Measurements from ENCODE around the gene TYW1. TPM values are rescaled to one million over a fixed set of nuclear protein-coding genes. Genes with fewer than 3 reads are reported as not detected.
"Not testable (repeated sequence)": the region's sequence is repeated elsewhere in the genome, so short reads cannot be mapped to it uniquely, and the experiment has no call there.

TYW1 gene
- total RNA-seq, 5 donors from 2014 or later (not counting 1 experiment from before 2014, with no cell fraction given), result 20.1 to 26.7 (median 22.7) TPM

DNA sequence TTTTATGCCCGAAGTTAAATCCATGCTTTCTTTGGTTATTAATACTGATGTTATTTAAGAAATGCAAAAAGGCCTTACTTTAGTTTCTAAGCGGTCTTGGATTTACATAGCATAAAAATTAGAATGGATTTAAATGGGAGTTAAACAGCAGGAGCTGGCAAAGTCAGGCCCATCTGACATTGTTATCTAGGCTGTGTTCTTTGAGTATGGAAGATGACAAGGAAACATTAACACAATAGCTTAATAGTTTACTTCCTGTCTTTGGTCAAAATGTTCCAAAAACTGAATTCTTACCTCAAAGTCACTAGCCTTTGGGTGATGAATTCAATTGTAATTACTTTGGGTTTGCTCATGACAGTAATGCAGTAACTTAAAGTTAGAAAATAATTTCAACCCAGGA, 123.9 kb downstream of the TYW1 start:
- WGBS (ENCODE audit: insufficient coverage), result 100% methylated on average over 1 of the region's 2 CpGs
- Mint-ChIP-seq H3K4me1 (peaks cover 4 to 14% (median 6%) of the 10 kb centered on the region in 3 donors), H3K27ac (peak overlapping the region in 1 of 2 donors; percentile 12), H3K36me3 (peaks cover 45% of the 10 kb centered on the region)
- H3K27ac ChIP-seq (ENCODE audit: low read length); H3K9me3 Mint-ChIP-seq; H3K27me3 ChIP-seq (replicated peaks in 1 of 2; ENCODE audit: control insufficient read depth in 2 of 2, extremely low read depth in 1 of 2, insufficient read depth in 2 of 2, low read length in 1 of 2); POLR2A ChIA-PET; H3K27me3 Mint-ChIP-seq; H3K4me3 ChIP-seq (ENCODE audit: control insufficient read depth in 1 of 2, extremely low read depth in 1 of 2, low read length in 1 of 2); H3K4me3 Mint-ChIP-seq; H3K4me1 ChIP-seq (ENCODE audit: control insufficient read depth in 1 of 2, extremely low read depth in 1 of 2, insufficient read depth in 2 of 2, low read length in 2 of 2); ATAC-seq (replicated peaks in 1 of 4); CTCF ChIA-PET; DNase-seq; H3K9me3 ChIP-seq; H3K36me3 ChIP-seq (ENCODE audit: control insufficient read depth in 2 of 2, extremely low read depth in 1 of 2, insufficient read depth in 1 of 2, low read length in 1 of 2): not testable (repeated sequence)

DNA sequence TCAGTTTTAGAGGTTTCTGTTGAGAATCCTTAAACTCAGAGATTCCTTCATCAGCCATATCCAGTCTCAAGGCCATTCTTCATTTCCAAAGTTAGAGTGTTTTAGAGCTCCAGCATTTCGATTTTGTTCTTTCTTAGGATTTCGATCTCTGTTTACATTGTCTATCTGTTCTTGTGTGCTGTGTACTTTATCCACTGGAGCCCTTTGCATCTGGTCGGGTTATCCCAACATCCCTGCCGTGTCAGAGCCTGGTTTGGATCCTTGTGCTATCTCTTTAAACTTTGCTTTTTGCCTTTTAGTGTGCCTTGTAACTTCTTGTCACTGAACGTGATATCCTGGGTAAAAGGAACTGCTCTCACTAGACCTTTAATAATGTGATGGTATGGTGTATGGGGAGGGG, 131.6 kb downstream of the TYW1 start:
- Histone ChIP-seq H3K4me1 (ENCODE audit: control insufficient read depth in 1 of 2, extremely low read depth in 1 of 2, insufficient read depth in 2 of 2, low read length in 2 of 2) (peaks cover 6 to 18% of the 10 kb centered on the region in 2 experiments), H3K27ac (ENCODE audit: low read length) (peak overlapping the region; percentile 78)
- H3K27me3 ChIP-seq (replicated peaks in 1 of 2; ENCODE audit: control insufficient read depth in 2 of 2, extremely low read depth in 1 of 2, insufficient read depth in 2 of 2, low read length in 1 of 2); CTCF ChIA-PET; H3K9me3 ChIP-seq; POLR2A ChIA-PET; ATAC-seq (replicated peaks in 1 of 4); H3K4me3 ChIP-seq (ENCODE audit: control insufficient read depth in 1 of 2, extremely low read depth in 1 of 2, low read length in 1 of 2); H3K9me3 Mint-ChIP-seq; H3K27me3 Mint-ChIP-seq; H3K36me3 ChIP-seq (ENCODE audit: control insufficient read depth in 2 of 2, extremely low read depth in 1 of 2, insufficient read depth in 1 of 2, low read length in 1 of 2): not testable (repeated sequence)
- peak in 1 of 35 experiments; percentile 11 for DNase-seq
- WGBS (ENCODE audit: insufficient coverage), result no CpG with 5 or more reads among the region's 5 CpGs
- Mint-ChIP-seq H3K4me1 (peaks cover 30 to 44% (median 38%) of the 10 kb centered on the region in 3 donors), H3K36me3 (peaks cover 38% of the 10 kb centered on the region), H3K27ac (peak overlapping the region; percentile 93 to 97), H3K4me3 (peak overlapping the region in 2 of 3 donors; percentile 63 to 75)

DNA sequence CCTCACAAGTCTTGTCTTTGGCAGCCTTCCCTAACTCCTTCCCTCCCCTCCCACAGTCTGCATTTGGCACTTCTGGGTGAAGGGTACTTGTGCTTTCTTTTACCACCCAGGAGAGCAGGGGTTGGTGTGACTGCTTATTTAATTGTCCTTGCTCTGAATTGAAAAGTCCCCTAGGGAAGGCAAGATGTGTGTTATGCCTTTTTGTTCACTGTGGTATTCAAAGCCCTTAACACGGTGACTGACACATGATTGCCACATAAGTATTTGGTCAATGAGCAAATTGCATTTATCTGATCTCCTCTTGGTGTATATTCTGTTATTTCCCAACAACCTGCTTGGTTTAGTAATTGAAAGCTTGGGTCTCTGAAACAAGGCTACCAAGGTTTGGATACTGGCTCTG, 134.1 kb downstream of the TYW1 start:
- H3K27ac Mint-ChIP-seq; H3K4me3 ChIP-seq (ENCODE audit: control insufficient read depth in 1 of 2, extremely low read depth in 1 of 2, low read length in 1 of 2); H3K9me3 ChIP-seq; H3K27me3 Mint-ChIP-seq; ATAC-seq (replicated peaks in 1 of 4); H3K36me3 ChIP-seq (ENCODE audit: control insufficient read depth in 2 of 2, extremely low read depth in 1 of 2, insufficient read depth in 1 of 2, low read length in 1 of 2); CTCF ChIA-PET; H3K9me3 Mint-ChIP-seq; H3K27ac ChIP-seq (ENCODE audit: low read length); DNase-seq; H3K27me3 ChIP-seq (replicated peaks in 1 of 2; ENCODE audit: control insufficient read depth in 2 of 2, extremely low read depth in 1 of 2, insufficient read depth in 2 of 2, low read length in 1 of 2); POLR2A ChIA-PET: not testable (repeated sequence)
- Mint-ChIP-seq H3K4me1 (peaks cover 30 to 44% (median 38%) of the 10 kb centered on the region in 3 donors), H3K36me3 (peaks cover 22% of the 10 kb centered on the region), H3K4me3 (peak overlapping the region in 1 of 3 donors; percentile 29)
- WGBS (ENCODE audit: insufficient coverage), result no CpG with 5 or more reads among the region's 1 CpG
- H3K4me1 ChIP-seq (ENCODE audit: control insufficient read depth in 1 of 2, extremely low read depth in 1 of 2, insufficient read depth in 2 of 2, low read length in 2 of 2), result peaks cover 6 to 18% of the 10 kb centered on the region in 2 experiments

DNA sequence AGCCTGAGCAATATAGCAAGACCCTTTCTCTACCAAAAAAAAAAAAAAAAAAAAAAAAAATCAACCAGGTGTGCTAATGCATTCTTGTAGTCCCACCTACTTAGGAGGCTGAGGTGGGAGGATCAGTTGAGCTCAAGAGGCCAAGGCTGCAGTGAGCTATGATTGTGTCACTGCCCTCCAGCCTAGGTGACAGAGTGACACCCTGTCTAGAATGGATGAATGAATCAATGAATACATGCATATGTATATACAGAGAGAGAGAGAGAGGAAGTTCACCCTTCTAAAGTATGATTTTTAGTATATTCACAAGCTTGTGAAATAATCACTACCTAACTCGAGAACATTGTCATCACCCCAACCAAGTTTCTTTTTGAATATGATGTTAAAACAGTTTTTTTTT, 138.3 kb downstream of the TYW1 start:
- H3K27ac ChIP-seq (ENCODE audit: low read length); CTCF ChIA-PET; H3K4me1 Mint-ChIP-seq; H3K4me3 Mint-ChIP-seq; DNase-seq; H3K36me3 ChIP-seq (ENCODE audit: control insufficient read depth in 2 of 2, extremely low read depth in 1 of 2, insufficient read depth in 1 of 2, low read length in 1 of 2); H3K27me3 ChIP-seq (replicated peaks in 1 of 2; ENCODE audit: control insufficient read depth in 2 of 2, extremely low read depth in 1 of 2, insufficient read depth in 2 of 2, low read length in 1 of 2); H3K27ac Mint-ChIP-seq; H3K9me3 ChIP-seq; H3K4me1 ChIP-seq (ENCODE audit: control insufficient read depth in 1 of 2, extremely low read depth in 1 of 2, insufficient read depth in 2 of 2, low read length in 2 of 2); H3K4me3 ChIP-seq (ENCODE audit: control insufficient read depth in 1 of 2, extremely low read depth in 1 of 2, low read length in 1 of 2); H3K9me3 Mint-ChIP-seq; ATAC-seq (replicated peaks in 1 of 4); H3K27me3 Mint-ChIP-seq; POLR2A ChIA-PET: not testable (repeated sequence)
- no CpG with 5 or more reads among the region's 1 CpG for WGBS (ENCODE audit: insufficient coverage)
- peaks cover 36% of the 10 kb centered on the region for H3K36me3 Mint-ChIP-seq

DNA sequence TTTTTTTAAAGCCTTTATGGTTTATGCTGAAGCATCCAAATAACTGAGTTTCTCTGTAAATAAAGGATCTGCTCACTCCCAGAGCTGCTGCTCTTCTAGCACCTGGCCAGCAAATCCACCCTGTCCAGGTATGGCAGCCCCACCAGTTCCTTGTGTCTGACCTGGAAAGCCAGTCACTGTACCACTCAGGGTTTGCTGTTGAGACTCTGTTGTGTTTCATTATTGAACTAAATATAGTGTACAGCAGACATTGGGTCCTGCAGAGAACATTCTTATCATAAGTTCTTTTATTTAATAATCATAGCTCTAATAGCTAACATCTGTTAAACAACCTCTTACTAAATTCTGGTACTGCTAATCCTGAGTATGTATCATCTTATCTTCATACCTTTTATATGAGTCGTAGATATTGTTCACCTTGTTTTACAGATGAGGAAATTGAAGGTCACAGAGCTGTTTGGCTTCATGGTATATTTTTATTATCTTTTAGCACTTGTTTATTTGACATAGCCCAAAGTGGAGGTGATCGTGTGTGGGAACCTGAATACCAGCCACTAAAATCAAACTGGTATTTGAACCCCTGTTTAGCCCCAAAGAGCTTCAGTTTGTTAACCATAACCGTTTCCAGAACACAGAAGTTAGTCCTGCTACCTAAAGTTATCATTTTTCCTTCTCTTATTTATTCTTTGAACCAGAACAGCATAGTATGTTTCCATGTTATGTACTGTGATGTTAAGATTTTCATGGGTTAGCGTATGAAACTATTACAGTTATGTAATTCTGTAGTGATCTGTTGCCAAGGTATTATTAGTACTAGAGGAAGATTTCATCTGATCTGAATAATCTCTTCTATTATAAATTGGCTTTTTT, 139.2 kb downstream of the TYW1 start:
- H3K27ac ChIP-seq (ENCODE audit: low read length); DNase-seq; H3K4me3 ChIP-seq (ENCODE audit: control insufficient read depth in 1 of 2, extremely low read depth in 1 of 2, low read length in 1 of 2); H3K27me3 Mint-ChIP-seq; H3K4me1 Mint-ChIP-seq; H3K27me3 ChIP-seq (replicated peaks in 1 of 2; ENCODE audit: control insufficient read depth in 2 of 2, extremely low read depth in 1 of 2, insufficient read depth in 2 of 2, low read length in 1 of 2); H3K27ac Mint-ChIP-seq; CTCF ChIA-PET; POLR2A ChIA-PET; H3K4me3 Mint-ChIP-seq; ATAC-seq (replicated peaks in 1 of 4); H3K9me3 ChIP-seq; H3K36me3 ChIP-seq (ENCODE audit: control insufficient read depth in 2 of 2, extremely low read depth in 1 of 2, insufficient read depth in 1 of 2, low read length in 1 of 2); H3K4me1 ChIP-seq (ENCODE audit: control insufficient read depth in 1 of 2, extremely low read depth in 1 of 2, insufficient read depth in 2 of 2, low read length in 2 of 2); H3K9me3 Mint-ChIP-seq: not testable (repeated sequence)
- H3K36me3 Mint-ChIP-seq, result peaks cover 36% of the 10 kb centered on the region
- WGBS (ENCODE audit: insufficient coverage), result no CpG with 5 or more reads among the region's 4 CpGs

DNA sequence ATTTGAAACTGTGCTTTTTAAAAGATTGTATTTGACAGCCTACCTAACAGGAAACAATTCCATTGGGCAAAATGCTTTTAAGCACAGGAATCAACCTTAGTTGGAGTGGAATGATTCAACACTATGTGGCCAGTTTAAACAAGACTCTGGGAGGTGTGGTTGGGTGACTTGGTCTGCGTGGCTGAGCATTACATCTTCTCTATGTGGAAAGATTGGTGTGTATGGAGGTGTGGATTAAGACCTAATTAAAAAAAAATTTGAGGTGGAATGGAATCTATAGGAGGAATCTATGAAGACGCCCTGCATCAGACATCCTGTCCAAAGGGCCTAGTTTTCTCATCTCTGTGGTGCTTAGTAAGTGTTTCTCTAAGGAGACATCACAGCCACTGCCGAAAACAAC, 140.9 kb downstream of the TYW1 start:
- peaks cover 25% of the 10 kb centered on the region for H3K36me3 Mint-ChIP-seq
- H3K36me3 ChIP-seq (ENCODE audit: control insufficient read depth in 2 of 2, extremely low read depth in 1 of 2, insufficient read depth in 1 of 2, low read length in 1 of 2); POLR2A ChIA-PET; H3K27me3 ChIP-seq (replicated peaks in 1 of 2; ENCODE audit: control insufficient read depth in 2 of 2, extremely low read depth in 1 of 2, insufficient read depth in 2 of 2, low read length in 1 of 2); ATAC-seq (replicated peaks in 1 of 4); H3K4me3 Mint-ChIP-seq; H3K9me3 Mint-ChIP-seq; H3K27ac Mint-ChIP-seq; H3K9me3 ChIP-seq; CTCF ChIA-PET; H3K4me1 Mint-ChIP-seq; H3K27me3 Mint-ChIP-seq; H3K4me3 ChIP-seq (ENCODE audit: control insufficient read depth in 1 of 2, extremely low read depth in 1 of 2, low read length in 1 of 2); H3K4me1 ChIP-seq (ENCODE audit: control insufficient read depth in 1 of 2, extremely low read depth in 1 of 2, insufficient read depth in 2 of 2, low read length in 2 of 2); DNase-seq; H3K27ac ChIP-seq (ENCODE audit: low read length): not testable (repeated sequence)
- WGBS (ENCODE audit: insufficient coverage), result 94% methylated on average over 2 of the region's 3 CpGs
